K562 (cell line): Measurements from ENCODE around the gene SLC19A3. TPM values are rescaled to one million over a fixed set of nuclear protein-coding genes. Genes with fewer than 3 reads are reported as not detected.
"Not testable (repeated sequence)": the region's sequence is repeated elsewhere in the genome, so short reads cannot be mapped to it uniquely, and the experiment has no call there.

Source experiments
- ATAC-seq: fragments of 200-7000 bp; cut with Tn5 transposase; 3 replicates; pipeline ENCODE4 v1.9.1; 2020; ENCODE audit warnings: moderate library complexity
- BruUV-seq: library from RNA; stranded (reverse); fragments of 400-500 nt; replicated peaks from 2 replicates; lab custom pipeline; 2021; lab: Mats Ljungman, UMichigan
- CTCF ChIA-PET: fragments of 300-600 bp; formaldehyde crosslinking; extraction: SDS; loops from one replicate; lab custom pipeline; 2021; ENCODE audit warnings: low intra/inter-chr PET ratio; lab: Yijun Ruan, JAX
- POLR2A ChIA-PET: fragments of 300-600, 350-650 bp; sonication (Branson Sonifier 250); formaldehyde crosslinking; extraction: SDS; loops from one replicate; lab custom pipeline; 2021; ENCODE audit warnings: antibody characterized with exemption, inconsistent platforms; lab: Yijun Ruan, JAX
- DNase-seq, 4 experiments: peaks; one replicate each; pipeline versions ENCODE4 v3.0.0 to v3.0.0-alpha.2; 2011 to 2018; ENCODE audit warnings: low spot score in 3 of 4, mixed read lengths in 3 of 4; ENCODE audit errors: extremely low read depth in 1 of 4
- FAIRE-seq: peaks from 2 replicates; lab custom pipeline; 2011; peaks lifted over from hg19 to GRCh38; lab: Jason Lieb, UNC
- H2AFZ ChIP-seq: 2 replicates; pipeline ENCODE4 v1.6.0; 2011; ENCODE audit warnings: low read depth, low read length, control low read depth, inconsistent platforms
- H3K27ac ChIP-seq: fragments of 200-600 bp; 3 replicates; pipeline ENCODE4 v1.8.0; 2011; ENCODE audit warnings: low read depth, mild to moderate bottlenecking, control low read depth, inconsistent platforms, low read length, moderate library complexity, mixed read lengths; ENCODE audit errors: extremely low read depth
- H3K27me3 ChIP-seq, 2 experiments: fragments of 300-600 bp in 1 of 2; 2 replicates in 1 of 2; 3 replicates in 1 of 2; pipeline versions ENCODE4 v1.6.0 to v1.8.0; 2011; ENCODE audit warnings: inconsistent platforms in 2 of 2, low read length in 2 of 2, mild to moderate bottlenecking in 1 of 2, mixed read lengths in 1 of 2, moderate library complexity in 1 of 2; ENCODE audit not compliant: control insufficient read depth in 2 of 2, insufficient read depth in 2 of 2
- H3K36me3 ChIP-seq: fragments of 300-600 bp; 3 replicates; pipeline ENCODE4 v1.8.0; 2011; ENCODE audit warnings: mild to moderate bottlenecking, low read length, inconsistent platforms; ENCODE audit not compliant: control insufficient read depth, insufficient read depth
- H3K4me1 ChIP-seq, 2 experiments: fragments of 200-600 bp in 1 of 2; replicated peaks in 1 of 2; 2 replicates in 1 of 2; 3 replicates in 1 of 2; pipeline versions ENCODE4 v1.5.1 to v1.8.0; 2011; ENCODE audit warnings: inconsistent platforms in 2 of 2, low read length in 2 of 2, mild to moderate bottlenecking in 1 of 2, mixed read lengths in 1 of 2, moderate library complexity in 1 of 2; ENCODE audit not compliant: control insufficient read depth in 2 of 2, insufficient read depth in 2 of 2
- H3K4me2 ChIP-seq: 2 replicates; pipeline ENCODE4 v1.6.1; 2011; ENCODE audit warnings: low read length, control low read depth, inconsistent platforms, mixed read lengths; ENCODE audit not compliant: insufficient read depth
- H3K4me3 ChIP-seq: fragments of 200-600 bp; sonication (generic), shearing (Covaris generic); 2 replicates; pipeline ENCODE4 v1.5.1; 2016; ENCODE audit warnings: control low read depth, inconsistent platforms
- H3K79me2 ChIP-seq: fragments of 200-600 bp; 3 replicates; pipeline ENCODE4 v1.8.0; 2011; ENCODE audit warnings: low read length, inconsistent platforms; ENCODE audit not compliant: control insufficient read depth, insufficient read depth
- H3K9ac ChIP-seq, 2 experiments: 2 replicates each; pipeline versions ENCODE4 v1.6.0 to v1.6.1; 2011; ENCODE audit warnings: low read depth in 2 of 2, low read length in 2 of 2, control low read depth in 1 of 2, inconsistent platforms in 1 of 2, mild to moderate bottlenecking in 1 of 2, mixed read lengths in 1 of 2; ENCODE audit not compliant: insufficient read depth in 1 of 2
- H3K9me1 ChIP-seq: one replicate; pipeline ENCODE4 v1.6.0; 2011; ENCODE audit warnings: inconsistent platforms, mild to moderate bottlenecking, low read length, moderate library complexity; ENCODE audit not compliant: control insufficient read depth, insufficient read depth
- H3K9me3 ChIP-seq: replicated peaks from 2 replicates; pipeline ENCODE4 v1.5.1; 2011; ENCODE audit warnings: low read depth, low read length, inconsistent platforms; ENCODE audit not compliant: control insufficient read depth, insufficient read depth
- H4K20me1 ChIP-seq: replicated peaks from 2 replicates; pipeline ENCODE4 v1.6.1; 2011; ENCODE audit warnings: low read length, inconsistent platforms, mixed read lengths; ENCODE audit not compliant: control insufficient read depth, insufficient read depth
- FOXP4 ChIP-seq: sonication (generic); formaldehyde crosslinking; IDR thresholded peaks from 2 replicates; pipeline ENCODE4 v1.8.0; 2022; ENCODE audit warnings: mild to moderate bottlenecking, missing genetic modification reagents, borderline replicate concordance
- SMAD4 ChIP-seq: fragments of 250-450 bp; sonication (Bioruptor Pico); conservative IDR thresholded peaks from 2 replicates; pipeline ENCODE4 v1.8.0; 2021; ENCODE audit warnings: inconsistent platforms, mild to moderate bottlenecking, moderate library complexity
- WGBS: fragments of 100-300 bp; shearing (Covaris generic); methylation state at CpG from one replicate; pipeline ENCODE4 v1.1.6; 2016; ENCODE audit warnings: low coverage, mixed read lengths; ENCODE audit not compliant: insufficient coverage; ENCODE audit errors: missing lambda C conversion rate; 5-methylcytosine and 5-hydroxymethylcytosine counted together
- in situ Hi-C: fragments of 300-500 bp; cut with MboI; formaldehyde crosslinking; loops from 4 replicates; pipeline ENCODE4 v1.15.0; 2018; ENCODE audit warnings: inconsistent platforms, mixed read lengths
- intact Hi-C: fragments of 100-400 bp; cut with micrococcal nuclease; formaldehyde crosslinking; loops from 2 replicates; pipeline ENCODE4 v1.14.2; 2022
- polyA plus RNA-seq, 8 experiments: library from polyadenylated mRNA; depleted of rRNA in 4 of 8; stranded (reverse) in 5 of 8; unstranded in 3 of 8; fragments of >200 nt; fragmentation: Nextera tagmentation in 2 of 8; fragmentation: Illumina TruSeq in 1 of 8; extraction: Ambion mirVana in 2 of 8; extraction: Trizol in 1 of 8; gene quantifications; 2 replicates each; pipeline versions ENCODE4 v1.2.1 to v1.2.3, GENCODE V29; 2011 to 2014; ENCODE audit warnings: inconsistent platforms in 1 of 8, missing spikeins in 1 of 8
- total RNA-seq, 7 experiments: library from RNA; depleted of rRNA in 6 of 7; stranded (reverse); fragments of >200 nt in 6 of 7; fragmentation: Illumina TruSeq in 2 of 7; extraction: Trizol in 2 of 7; gene quantifications; 2 replicates each; pipeline versions ENCODE4 v1.2.1 to v1.2.3, GENCODE V29; 2011 to 2021; ENCODE audit warnings: low replicate concordance in 1 of 7

SLC19A3 gene
- total and polyA plus RNA-seq, 9 of the 15 experiments (the other 6 are each of a cell fraction or from before 2014, with no cell fraction given), result not detected

GRCh38 chr2:227759411-227760118, 41.7 kb upstream of the SLC19A3 start (continued):
- TF ChIP-seq FOXP4, result no peak
- no peak for TF ChIP-seq SMAD4 (CRISPR knock-in tag)

GRCh38 chr2:227756261-227756660, 38.4 kb upstream of the SLC19A3 start:
- in situ Hi-C loops, BruUV-seq: not testable (repeated sequence)
- WGBS, result 0% methylated on average over 2 of the region's 4 CpGs

More at GRCh38 chr2:227756261-227756660, 38.4 kb upstream of the SLC19A3 start:
- intact Hi-C loops, H3K27me3 ChIP-seq, H3K4me3 ChIP-seq, H3K9me1 ChIP-seq, H3K79me2 ChIP-seq, H3K36me3 ChIP-seq, DNase-seq, H3K4me1 ChIP-seq, H3K27ac ChIP-seq, H3K4me2 ChIP-seq, ATAC-seq, H3K9ac ChIP-seq, CTCF ChIA-PET, FAIRE-seq, H2AFZ ChIP-seq, H3K9me3 ChIP-seq, H4K20me1 ChIP-seq: not testable (repeated sequence)
- POLR2A ChIA-PET, result interaction anchor here (1.1 kb wide), 1 partner anchor 80 kb away, joined by 3 read pairs; no protein-coding TSS in a partner anchor
